HG03558 (cell line): ENCODE data around the gene RARB.

Experiments used
- ATAC-seq: cut with Tn5 transposase; IDR thresholded peaks from one replicate; pipeline ENCODE4 v1.9.1; 2021; ENCODE audit warnings: moderate number of reproducible peaks; ENCODE audit not compliant: unreplicated experiment; ENCODE audit errors: extremely low read depth

Gene RARB

GRCh38 chr3:25468866-25469319 is 40.8 kb downstream of the RARB start:
- ATAC-seq = no peak

- no peak for ATAC-seq
These were observed 41.5 kb downstream of the RARB start for GRCh38 chr3:25469558-25469957.

GRCh38 chr3:25471081-25471768 is 43.2 kb downstream of the RARB start:
- no peak for ATAC-seq

- no peak for ATAC-seq
These were observed 44.1 kb downstream of the RARB start for GRCh38 chr3:25472153-25472552.

- ATAC-seq = no peak
These were observed 44.7 kb downstream of the RARB start for GRCh38 chr3:25472731-25473130.

- ATAC-seq = no peak
These were observed 45.2 kb downstream of the RARB start for GRCh38 chr3:25473246-25473645.

GRCh38 chr3:25474052-25474451 is 46.0 kb downstream of the RARB start:
- ATAC-seq = no peak

GRCh38 chr3:25476639-25477038 is 48.6 kb downstream of the RARB start:
- no peak for ATAC-seq

GRCh38 chr3:25478211-25478757 is 50.2 kb downstream of the RARB start:
- no peak for ATAC-seq

- no peak for ATAC-seq
These were observed 51.1 kb downstream of the RARB start for GRCh38 chr3:25478964-25479726.

GRCh38 chr3:25479727-25480010 is 51.6 kb downstream of the RARB start:
- ATAC-seq = no peak

GRCh38 chr3:25480811-25481210 is 52.7 kb downstream of the RARB start:
- ATAC-seq = no peak

- ATAC-seq = no peak
These were observed 53.3 kb downstream of the RARB start for GRCh38 chr3:25481386-25481785.

- no peak for ATAC-seq
These were observed 55.4 kb downstream of the RARB start for GRCh38 chr3:25483456-25483855.

GRCh38 chr3:25485673-25486072 is 57.6 kb downstream of the RARB start:
- ATAC-seq = no peak

- ATAC-seq = no peak
These were observed 58.9 kb downstream of the RARB start for GRCh38 chr3:25486932-25487331.

GRCh38 chr3:25489858-25490593 is 62.0 kb downstream of the RARB start:
- no peak for ATAC-seq

- no peak for ATAC-seq
These were observed 65.2 kb downstream of the RARB start for GRCh38 chr3:25493246-25493645.

- ATAC-seq = no peak
These were observed 65.7 kb downstream of the RARB start for GRCh38 chr3:25493786-25494185.

GRCh38 chr3:25495304-25495703 is 67.2 kb downstream of the RARB start:
- no peak for ATAC-seq

- ATAC-seq = no peak
These were observed 67.7 kb downstream of the RARB start for GRCh38 chr3:25495726-25496253.
